HL-60/S4 (cell line): ENCODE data around the gene CERS3.

ENCODE experiments used
- in situ Hi-C: fragments of 300-500 bp; cut with MboI; formaldehyde crosslinking; loops from 2 replicates; pipeline ENCODE4 v1.14.3; 2022; ENCODE audit warnings: low sequenced_read_pairs

CERS3 gene

DNA sequence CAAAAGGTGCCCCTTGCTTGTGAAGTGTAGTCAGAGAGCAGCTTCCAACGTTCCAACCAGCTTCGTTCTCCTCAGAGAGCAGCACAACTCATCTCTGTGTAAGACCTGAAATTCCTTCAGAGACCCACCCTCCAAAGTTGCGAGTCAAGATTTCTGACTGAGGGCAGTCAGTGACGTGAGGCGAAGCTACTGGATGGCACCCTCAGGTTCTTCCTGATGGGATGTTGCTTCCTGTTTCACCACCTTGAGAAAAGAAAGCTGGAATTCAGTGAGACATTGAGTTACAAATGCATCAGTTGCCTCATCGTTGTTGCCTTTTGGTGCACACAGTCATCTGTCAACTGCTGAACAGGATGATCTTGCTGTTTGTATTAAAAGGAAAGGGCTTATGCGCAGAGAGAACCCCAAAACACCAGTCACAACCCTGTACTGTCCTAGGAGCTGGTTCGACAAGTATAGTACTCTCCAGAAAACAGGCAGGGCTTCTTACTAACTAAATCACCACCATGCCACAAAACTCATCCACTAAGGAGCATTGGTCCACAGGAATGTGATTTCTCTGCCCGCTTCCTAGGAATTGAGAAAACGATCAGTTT lies at the start of gene CERS3:
TSS of gene CERS3 (minus strand) at position 118 of the 596 bp plus-strand sequence. CDS start 27,101 bp downstream, outside the sequence.
- in situ Hi-C loops: no loop called here

DNA sequence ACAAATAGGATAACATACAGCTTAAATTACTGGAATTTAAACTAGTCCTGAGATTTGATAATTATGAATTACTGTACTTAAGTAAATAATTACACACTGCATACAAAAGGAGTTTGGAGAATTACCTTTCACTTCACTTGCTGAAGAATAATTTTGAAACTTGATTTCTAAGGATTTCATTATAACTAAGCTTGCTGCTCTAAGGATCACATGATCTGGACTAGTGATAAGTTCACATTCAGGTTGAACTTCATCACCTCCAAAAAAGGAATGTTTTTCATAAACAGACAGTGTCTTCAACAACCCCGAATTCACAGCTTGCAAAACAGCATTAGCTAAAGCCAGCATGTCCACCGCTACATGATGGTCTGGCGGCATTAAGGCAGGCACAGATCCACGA lies 44.8 kb upstream of the CERS3 start:
- in situ Hi-C loops: no loop called here

DNA sequence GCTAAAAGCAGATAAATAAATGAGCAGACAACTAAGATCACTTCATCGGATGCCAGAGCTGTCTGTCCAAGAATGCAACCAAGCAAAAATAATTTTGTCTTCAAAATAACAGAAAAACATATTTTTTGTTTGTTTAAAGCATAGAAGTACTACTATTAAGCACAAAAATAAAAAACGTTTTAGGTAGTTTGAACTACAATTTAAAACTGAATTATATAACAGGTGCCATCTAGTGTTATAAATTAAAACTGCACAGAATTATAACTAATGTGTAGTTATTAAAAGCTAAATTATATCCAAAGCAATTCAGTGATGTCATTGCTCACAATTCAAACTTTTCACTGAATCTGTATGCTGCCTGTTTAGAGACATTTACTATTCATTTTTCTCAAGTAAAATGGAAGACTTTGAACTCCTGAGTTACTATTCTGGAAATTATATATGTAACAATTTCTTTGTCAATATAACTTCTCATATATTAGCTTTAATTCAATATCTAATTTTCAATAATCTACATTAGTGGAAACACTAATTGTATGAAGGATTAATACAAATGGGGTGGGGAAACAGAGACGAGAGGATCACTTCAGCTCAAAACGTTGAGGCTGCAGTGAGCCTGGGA lies 43.7 kb upstream of the CERS3 start:
- in situ Hi-C loops: no loop called here

- in situ Hi-C loops: no loop called here
Measured at GRCh38 chr15:100571592-100572167, 42.9 kb upstream of the CERS3 start.

- in situ Hi-C loops: no loop called here
Measured at GRCh38 chr15:100570735-100571313, 42.1 kb upstream of the CERS3 start.

DNA sequence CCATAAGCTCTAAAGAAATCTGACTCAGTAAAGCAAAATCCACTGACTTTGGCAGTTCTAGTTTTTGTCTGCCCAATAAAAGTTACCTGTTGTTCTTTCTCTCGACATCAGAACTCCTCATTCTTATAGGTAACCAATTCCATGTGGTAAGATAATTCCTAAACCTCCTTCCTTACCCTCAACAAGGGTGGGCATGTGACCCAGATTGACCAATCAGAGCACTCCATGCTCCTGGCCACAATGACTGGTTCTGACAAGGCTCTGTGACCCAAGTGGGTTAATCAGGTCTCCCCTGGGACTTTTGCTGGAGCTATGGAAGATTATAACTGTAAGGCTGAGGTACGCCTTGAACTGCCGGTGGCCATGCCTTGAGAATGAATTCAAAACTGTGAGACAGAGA lies 41.5 kb upstream of the CERS3 start:
- in situ Hi-C loops: no loop called here

GRCh38 chr15:100569391-100569790 lies 40.6 kb upstream of the CERS3 start:
- in situ Hi-C loops: no loop called here

- in situ Hi-C loops: no loop called here
Measured at GRCh38 chr15:100566850-100567628, 38.3 kb upstream of the CERS3 start.

DNA sequence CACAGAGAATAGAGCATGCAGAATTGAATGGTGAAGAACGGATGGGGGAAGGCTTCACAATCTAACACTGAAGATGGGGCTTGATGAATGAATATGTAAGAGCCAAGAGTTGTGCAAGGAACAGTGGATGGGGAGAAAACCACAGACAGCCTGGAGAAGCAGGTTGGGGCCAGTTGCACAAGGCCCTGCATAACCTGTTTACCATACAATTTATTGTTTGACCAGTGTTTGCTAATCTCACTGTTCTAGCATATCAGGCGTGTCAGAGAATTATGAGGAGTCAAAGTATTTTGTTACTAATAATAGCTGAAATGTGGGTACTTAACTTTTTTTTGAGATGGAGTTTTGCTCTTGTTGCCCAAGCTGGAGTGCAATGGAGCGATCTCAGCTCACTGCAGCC lies 36.8 kb upstream of the CERS3 start:
- in situ Hi-C loops: no loop called here

GRCh38 chr15:100560323-100560722 lies 31.6 kb upstream of the CERS3 start:
- in situ Hi-C loops: no loop called here

GRCh38 chr15:100559330-100559729 lies 30.6 kb upstream of the CERS3 start:
- in situ Hi-C loops: no loop called here

DNA sequence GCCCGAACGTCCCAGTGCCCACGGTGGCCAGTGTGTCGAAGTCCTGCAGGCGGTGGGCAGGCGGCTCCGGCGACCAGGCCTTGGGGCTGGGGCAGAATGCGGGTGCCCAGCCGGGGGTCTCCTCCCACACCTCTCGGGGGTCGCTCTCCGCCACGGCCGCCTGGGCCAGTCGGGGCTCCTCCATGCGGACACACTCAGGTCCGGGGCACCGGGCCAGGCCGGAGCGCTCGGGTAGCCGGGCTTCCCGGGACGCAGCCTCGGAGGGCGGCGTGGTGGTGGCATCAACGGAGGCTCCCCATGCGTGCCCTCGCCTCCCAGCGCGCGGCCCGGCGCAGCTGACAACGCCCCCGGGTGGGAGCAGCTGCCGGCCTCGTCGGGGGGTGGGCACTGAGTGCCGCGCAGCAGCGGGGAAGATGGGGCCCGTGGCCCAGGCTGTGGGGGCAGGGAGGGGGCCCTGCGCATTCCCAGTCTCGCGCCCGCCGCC lies 30.1 kb upstream of the CERS3 start:
- in situ Hi-C loops: no loop called here

DNA sequence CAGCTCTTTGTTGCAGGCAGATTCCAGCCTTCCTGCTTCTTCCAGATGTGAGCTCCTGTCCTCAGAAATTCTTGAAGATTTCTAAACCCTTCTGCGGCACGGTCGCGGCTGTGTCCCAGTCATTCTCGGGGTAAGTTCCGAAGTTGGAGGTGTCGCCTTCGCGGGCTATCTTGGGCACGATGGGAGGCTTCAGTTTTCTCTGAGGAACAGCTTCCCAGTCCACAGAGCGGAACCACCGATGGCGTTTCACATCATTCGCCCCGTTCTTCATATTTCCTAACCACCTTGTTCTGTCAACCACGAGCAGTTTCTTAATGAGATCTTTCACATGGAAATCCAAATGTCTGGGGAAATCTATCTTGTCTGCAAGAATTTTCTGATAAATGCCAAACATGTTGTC lies 24.7 kb upstream of the CERS3 start:
- in situ Hi-C loops: no loop called here

- in situ Hi-C loops: no loop called here
Measured at GRCh38 chr15:100547961-100548360, 19.2 kb upstream of the CERS3 start.

- in situ Hi-C loops: no loop called here
Measured at GRCh38 chr15:100544946-100545345, 16.2 kb upstream of the CERS3 start.

DNA sequence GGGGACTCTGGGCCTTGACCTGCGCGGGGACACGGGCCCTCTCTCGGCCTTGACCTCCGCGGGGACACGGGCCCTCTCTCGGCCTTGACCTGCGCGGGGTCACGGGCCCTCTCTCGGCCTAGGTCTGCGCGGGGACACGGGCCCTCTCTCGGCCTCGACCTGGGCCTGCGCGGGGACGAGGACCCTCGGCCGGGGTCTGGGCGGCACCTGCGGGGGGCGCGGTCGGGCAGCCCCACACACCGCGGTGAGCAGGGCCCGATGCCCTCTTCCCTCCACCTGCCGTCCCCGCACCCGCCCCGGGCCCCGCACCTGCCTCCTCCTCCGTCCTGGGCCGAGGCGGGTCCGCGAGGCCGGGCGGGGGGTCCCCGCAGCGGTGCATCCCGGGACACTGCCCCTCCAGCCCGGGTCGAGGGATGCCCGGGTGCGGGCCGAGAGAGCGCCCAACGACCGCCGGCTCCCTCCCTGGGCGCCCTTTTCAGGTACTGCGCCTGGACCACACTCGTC lies 15.6 kb upstream of the CERS3 start:
- in situ Hi-C loops: no loop called here

- in situ Hi-C loops: no loop called here
Measured at GRCh38 chr15:100542290-100542689, 13.5 kb upstream of the CERS3 start.

DNA sequence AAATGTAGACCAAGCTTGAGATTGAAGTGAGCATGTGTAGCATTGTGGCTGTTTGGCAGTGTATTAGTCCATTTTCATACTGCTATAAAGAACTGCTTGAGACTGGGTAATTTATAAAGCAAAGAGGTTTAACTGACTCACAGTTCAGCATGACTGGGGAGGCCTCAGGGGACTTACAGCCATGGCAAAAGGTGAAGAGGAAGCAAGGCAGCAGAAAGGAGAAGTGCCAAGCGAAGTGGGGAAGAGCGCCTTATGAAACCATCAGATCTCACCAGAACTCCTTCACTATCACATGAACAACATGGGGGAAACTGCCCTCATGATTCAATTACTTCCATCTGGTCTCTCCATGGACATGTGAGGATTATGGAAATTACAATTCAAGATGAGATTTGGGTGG lies 8.6 kb upstream of the CERS3 start:
- in situ Hi-C loops: no loop called here

DNA sequence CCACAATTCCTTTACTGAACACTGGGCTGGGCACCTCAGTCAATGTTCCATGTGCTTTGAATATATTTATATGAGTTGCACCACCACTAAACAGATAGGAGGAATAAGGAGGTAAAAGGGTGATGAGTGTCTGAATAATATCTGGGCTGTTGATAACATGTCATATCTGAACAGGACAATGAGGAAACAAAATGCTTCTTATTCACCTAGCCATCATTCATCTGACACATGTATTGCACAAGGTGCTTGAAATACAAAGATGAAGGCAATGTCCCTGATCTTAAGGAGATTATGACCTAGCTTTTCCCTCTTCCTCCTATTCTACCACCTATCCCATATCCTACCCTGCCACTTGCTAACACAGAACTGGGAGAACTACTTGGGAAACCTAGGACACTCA lies 8.0 kb upstream of the CERS3 start:
- in situ Hi-C loops: no loop called here

DNA sequence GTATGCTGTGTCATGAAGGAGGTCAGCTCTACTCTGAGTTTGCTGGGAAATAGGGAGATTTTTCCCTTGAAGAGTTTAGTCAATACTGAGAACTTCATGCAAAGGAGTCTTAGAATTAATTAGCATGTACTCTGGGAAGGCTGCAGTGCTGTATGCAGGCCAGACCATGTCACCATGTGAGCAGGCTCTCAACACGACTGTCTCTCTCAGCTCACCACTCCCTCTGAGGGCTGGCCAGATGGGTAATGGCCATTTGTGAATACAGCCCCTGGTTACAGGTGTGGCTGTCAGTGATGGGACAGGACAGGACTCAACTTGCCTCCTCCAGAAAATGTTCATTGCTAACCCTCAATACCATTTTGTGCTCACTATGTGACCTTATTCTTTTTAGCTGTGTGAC lies 5.1 kb upstream of the CERS3 start:
- in situ Hi-C loops: no loop called here

GRCh38 chr15:100531823-100532327 lies 3.1 kb upstream of the CERS3 start:
- in situ Hi-C loops: no loop called here
